Measurements from ENCODE around the gene MCRIP1. TPM values are rescaled to one million over a fixed set of nuclear protein-coding genes. Genes with fewer than 3 reads are reported as not detected.

Gene MCRIP1
- total RNA-seq, 2 experiments from 2014 or later, result 67.4 to 68.3 TPM

DNA sequence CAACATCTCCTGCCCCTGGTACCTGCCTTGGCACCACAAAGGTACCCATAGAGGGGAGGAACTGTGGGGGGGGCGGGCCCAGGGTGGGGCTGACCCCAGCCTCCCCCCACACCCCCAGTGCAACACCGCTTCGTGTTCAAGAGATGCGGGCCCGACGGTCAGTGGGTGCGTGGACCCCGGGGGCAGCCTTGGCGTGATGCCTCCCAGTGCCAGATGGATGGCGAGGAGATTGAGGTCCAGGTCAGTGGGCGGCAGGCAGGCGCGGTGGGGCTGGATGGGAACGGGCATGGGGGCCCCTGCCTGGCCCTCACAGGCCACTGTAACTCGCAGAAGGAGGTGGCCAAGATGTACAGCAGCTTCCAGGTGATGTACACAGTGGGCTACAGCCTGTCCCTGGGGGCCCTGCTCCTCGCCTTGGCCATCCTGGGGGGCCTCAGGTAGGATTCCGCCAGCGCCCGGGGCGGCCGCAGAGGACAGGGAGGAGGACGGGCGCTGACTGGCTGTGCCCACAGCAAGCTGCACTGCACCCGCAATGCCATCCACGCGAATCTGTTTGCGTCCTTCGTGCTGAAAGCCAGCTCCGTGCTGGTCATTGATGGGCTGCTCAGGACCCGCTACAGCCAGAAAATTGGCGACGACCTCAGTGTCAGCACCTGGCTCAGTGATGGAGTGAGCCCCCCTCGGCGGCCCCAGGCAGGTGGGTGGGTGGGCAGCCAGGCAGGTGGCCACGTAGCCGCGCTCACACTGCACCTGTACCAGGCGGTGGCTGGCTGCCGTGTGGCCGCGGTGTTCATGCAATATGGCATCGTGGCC lies 22.0 kb downstream of the MCRIP1 start:
- H3K4me1 Mint-ChIP-seq (ENCODE audit: low read depth), result no peaks in the 10 kb centered on the region
- no peak for DNase-seq
- H3K27me3 Mint-ChIP-seq, result peaks cover 9% of the 10 kb centered on the region
- POLR2A ChIA-PET, result no interaction called here
- H3K4me3 Mint-ChIP-seq, result no peak overlapping the region
- CTCF ChIA-PET, result no interaction called here
- H3K9me3 Mint-ChIP-seq, result no peaks in the 10 kb centered on the region
- intact Hi-C loops (cut with micrococcal nuclease), result no loop called here
- no peaks in the 10 kb centered on the region for H3K36me3 Mint-ChIP-seq
- no peak overlapping the region for H3K27ac Mint-ChIP-seq

DNA sequence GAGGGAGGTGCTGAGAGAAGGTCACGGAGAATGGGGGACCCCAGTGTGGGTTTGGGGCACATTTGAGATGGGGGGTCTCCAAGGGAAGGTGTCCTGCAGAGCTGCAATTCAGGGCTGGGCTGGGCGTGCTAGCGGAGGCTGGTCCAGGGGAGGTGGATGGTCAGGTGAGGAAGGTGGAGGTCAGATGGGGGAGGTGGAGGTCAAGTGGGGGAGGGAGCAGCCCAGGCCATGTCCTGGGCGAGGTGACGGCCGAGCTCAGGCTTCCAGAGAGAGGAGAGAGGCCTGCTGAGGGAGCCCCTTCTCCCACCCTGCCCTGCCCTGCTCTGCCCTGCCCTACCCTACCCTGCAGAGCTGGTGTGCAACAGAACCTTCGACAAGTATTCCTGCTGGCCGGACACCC lies 22.6 kb downstream of the MCRIP1 start:
- Mint-ChIP-seq H3K4me1 (ENCODE audit: low read depth) (no peaks in the 10 kb centered on the region), H3K27me3 (peaks cover 9% of the 10 kb centered on the region), H3K4me3 (no peak overlapping the region), H3K36me3 (no peaks in the 10 kb centered on the region), H3K27ac (no peak overlapping the region), H3K9me3 (no peaks in the 10 kb centered on the region)
- ChIA-PET CTCF (no interaction called here), POLR2A (no interaction called here)
- DNase-seq, result no peak
- intact Hi-C loops (cut with micrococcal nuclease), result no loop called here

DNA sequence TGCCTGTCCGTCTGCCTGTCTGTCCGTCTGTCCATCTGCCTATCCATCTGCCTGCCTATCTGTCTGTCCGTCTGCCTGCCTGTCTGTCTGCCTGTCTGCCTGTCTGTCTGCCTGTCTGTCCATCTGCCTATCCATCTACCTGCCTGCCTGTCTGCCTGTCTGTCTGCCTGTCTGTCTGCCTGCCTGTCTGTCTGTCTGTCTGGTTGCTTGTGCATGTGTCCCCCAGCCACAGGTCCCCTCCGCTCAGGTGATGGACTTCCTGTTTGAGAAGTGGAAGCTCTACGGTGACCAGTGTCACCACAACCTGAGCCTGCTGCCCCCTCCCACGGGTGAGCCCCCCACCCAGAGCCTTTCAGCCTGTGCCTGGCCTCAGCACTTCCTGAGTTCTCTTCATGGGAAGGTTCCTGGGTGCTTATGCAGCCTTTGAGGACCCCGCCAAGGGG lies 23.5 kb downstream of the MCRIP1 start:
- no peaks in the 10 kb centered on the region for H3K36me3 Mint-ChIP-seq
- H3K4me1 Mint-ChIP-seq (ENCODE audit: low read depth), result no peaks in the 10 kb centered on the region
- no peak overlapping the region for H3K27ac Mint-ChIP-seq
- intact Hi-C loops (cut with micrococcal nuclease), result no loop called here
- H3K27me3 Mint-ChIP-seq, result peaks cover 11% of the 10 kb centered on the region
- DNase-seq, result no peak
- H3K4me3 Mint-ChIP-seq, result no peak overlapping the region
- no peaks in the 10 kb centered on the region for H3K9me3 Mint-ChIP-seq
- POLR2A ChIA-PET, result no interaction called here
- CTCF ChIA-PET, result no interaction called here

DNA sequence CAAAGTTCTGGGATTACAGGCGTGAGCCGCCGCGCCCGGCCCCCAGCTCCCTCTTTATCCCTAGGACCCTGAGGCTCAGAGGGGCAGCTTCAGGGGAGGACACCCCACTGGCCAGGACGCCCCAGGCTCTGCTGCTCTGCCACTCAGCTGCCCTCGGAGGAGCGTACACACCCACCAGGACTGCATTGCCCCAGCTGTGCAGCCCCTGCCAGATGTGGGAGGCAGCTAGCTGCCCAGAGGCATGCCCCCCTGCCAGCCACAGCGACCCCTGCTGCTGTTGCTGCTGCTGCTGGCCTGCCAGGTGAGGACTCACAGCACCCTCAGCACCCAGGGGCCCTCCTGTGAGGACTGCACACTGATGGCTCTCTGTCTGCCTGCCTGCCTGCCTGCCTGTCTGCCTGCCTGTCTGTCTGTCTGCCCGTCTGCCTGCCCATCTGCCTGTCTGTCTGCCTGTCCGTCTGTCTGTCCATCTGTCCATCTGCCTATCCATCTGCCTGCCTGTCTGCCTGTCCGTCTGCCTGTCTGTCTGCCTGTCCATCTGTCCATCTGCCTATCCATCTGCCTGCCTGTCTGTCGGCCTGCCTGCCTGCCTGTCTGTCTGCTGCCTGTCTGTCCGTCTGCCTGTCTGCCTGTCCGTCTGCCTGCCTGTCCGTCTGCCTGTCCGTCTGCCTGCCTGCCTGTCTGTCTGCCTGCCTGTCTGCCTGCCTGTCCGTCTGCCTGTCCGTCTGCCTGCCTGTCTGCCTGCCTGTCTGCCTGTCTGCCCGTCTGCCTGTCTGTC lies 24.1 kb downstream of the MCRIP1 start:
- Mint-ChIP-seq H3K27ac (no peak overlapping the region), H3K4me3 (no peak overlapping the region), H3K27me3 (peaks cover 11% of the 10 kb centered on the region), H3K36me3 (no peaks in the 10 kb centered on the region), H3K9me3 (no peaks in the 10 kb centered on the region), H3K4me1 (ENCODE audit: low read depth) (no peaks in the 10 kb centered on the region)
- CTCF ChIA-PET, result interaction anchor here (0.6 kb wide), 1 partner anchor 13 kb away, joined by 3 read pairs; no protein-coding TSS in a partner anchor
- DNase-seq, result no peak
- intact Hi-C loops (cut with micrococcal nuclease), result no loop called here
- POLR2A ChIA-PET, result no interaction called here

DNA sequence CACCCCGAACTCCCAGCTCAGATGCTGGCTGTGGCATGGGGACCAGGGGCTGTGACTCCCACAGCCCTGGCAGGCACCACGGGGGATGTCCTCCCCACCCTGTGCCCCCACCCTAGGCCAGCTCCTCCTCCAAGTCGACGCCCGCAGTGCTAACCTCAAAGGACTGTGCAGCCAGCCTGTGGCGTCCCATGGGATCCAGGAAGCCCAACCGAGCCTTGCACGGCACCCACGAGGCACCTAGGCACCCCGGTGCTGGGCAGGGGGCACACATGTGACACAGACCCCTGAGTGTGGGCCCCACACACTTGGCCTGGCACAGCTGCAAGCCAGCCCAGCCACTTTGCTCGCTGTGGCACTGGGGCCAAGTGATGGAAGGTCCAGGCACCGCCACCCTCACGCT lies 25.3 kb downstream of the MCRIP1 start:
- no peak overlapping the region for H3K27ac Mint-ChIP-seq
- no peak for DNase-seq
- POLR2A ChIA-PET, result no interaction called here
- peaks cover 17% of the 10 kb centered on the region for H3K27me3 Mint-ChIP-seq
- intact Hi-C loops (cut with micrococcal nuclease), result no loop called here
- no peaks in the 10 kb centered on the region for H3K4me1 Mint-ChIP-seq (ENCODE audit: low read depth)
- no peaks in the 10 kb centered on the region for H3K36me3 Mint-ChIP-seq
- H3K4me3 Mint-ChIP-seq, result no peak overlapping the region
- CTCF ChIA-PET, result no interaction called here
- H3K9me3 Mint-ChIP-seq, result no peaks in the 10 kb centered on the region

DNA sequence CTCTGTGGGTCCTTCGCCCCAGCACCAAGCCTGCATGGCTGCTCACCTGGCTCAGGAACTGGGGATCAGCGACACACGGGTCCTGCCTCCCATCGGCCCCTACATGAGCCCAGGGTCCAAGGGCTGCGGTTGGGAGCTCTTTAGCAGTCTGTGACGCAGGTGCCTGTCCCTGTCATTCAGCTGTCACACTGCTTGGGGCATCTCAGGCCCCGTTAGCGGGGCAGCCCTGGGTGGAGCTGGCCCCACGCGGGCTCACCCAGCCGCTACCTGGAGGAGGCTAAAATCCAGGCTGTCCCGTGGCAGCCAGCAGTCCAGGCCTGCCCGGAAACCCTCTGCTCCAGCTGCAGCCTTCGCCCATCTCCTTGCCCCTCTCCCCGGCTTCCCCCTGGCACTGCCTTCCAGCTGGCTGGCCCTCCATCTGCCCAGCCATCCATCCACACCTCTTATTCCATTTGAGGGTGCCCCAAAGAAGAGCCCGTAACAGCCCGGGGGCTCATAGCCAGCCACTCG lies 25.8 kb downstream of the MCRIP1 start:
- Mint-ChIP-seq H3K4me1 (ENCODE audit: low read depth) (no peaks in the 10 kb centered on the region), H3K4me3 (no peak overlapping the region), H3K27me3 (peaks cover 23% of the 10 kb centered on the region), H3K36me3 (no peaks in the 10 kb centered on the region), H3K9me3 (no peaks in the 10 kb centered on the region), H3K27ac (no peak overlapping the region)
- DNase-seq, result no peak
- CTCF ChIA-PET, result no interaction called here
- intact Hi-C loops (cut with micrococcal nuclease), result no loop called here
- POLR2A ChIA-PET, result no interaction called here

DNA sequence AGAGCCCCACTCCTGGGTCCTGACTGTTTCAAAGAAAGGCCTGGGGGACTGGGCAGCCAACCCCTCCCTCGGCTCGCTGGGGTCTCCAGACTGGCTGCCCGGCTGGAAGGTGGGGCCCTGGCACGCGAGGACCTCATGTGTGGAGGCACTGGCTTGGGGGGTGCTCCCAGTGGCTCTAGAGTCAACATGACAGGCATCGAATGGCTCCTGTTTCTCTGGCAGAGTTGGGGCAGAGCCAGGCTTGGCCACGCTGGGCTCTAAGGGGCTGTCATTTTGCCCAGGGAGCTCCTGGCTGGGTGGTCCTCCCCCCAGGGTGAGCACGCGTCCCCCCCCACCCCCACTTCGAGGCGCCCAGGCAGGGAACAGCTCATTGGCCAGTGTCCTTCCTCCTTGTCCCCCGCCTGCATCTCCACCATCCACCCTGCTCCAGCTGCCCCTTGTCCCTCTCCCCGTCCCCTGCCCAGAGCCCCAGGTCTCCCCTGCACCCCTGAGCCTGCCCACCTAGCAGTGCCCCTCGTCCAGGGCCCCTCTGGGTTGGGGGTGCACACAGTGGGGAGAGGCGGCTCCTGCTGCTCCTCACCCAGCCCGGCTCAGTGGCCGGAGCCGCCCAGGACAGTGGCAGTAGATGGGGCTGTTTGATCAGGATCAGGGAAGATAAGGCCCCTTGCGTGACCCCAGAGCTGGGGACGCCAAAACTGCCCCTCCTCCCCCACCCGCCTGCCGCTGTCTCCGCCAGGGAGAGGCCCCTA lies 26.5 kb downstream of the MCRIP1 start:
- Mint-ChIP-seq H3K9me3 (no peaks in the 10 kb centered on the region), H3K36me3 (no peaks in the 10 kb centered on the region), H3K4me3 (no peak overlapping the region), H3K27me3 (peaks cover 30% of the 10 kb centered on the region), H3K4me1 (ENCODE audit: low read depth) (no peaks in the 10 kb centered on the region), H3K27ac (no peak overlapping the region)
- intact Hi-C loops (cut with micrococcal nuclease), result no loop called here
- no peak for DNase-seq
- POLR2A ChIA-PET, result no interaction called here
- CTCF ChIA-PET, result interaction anchor here (0.9 kb wide), 1 partner anchor 73 kb away, joined by 3 read pairs; no protein-coding TSS in a partner anchor

DNA sequence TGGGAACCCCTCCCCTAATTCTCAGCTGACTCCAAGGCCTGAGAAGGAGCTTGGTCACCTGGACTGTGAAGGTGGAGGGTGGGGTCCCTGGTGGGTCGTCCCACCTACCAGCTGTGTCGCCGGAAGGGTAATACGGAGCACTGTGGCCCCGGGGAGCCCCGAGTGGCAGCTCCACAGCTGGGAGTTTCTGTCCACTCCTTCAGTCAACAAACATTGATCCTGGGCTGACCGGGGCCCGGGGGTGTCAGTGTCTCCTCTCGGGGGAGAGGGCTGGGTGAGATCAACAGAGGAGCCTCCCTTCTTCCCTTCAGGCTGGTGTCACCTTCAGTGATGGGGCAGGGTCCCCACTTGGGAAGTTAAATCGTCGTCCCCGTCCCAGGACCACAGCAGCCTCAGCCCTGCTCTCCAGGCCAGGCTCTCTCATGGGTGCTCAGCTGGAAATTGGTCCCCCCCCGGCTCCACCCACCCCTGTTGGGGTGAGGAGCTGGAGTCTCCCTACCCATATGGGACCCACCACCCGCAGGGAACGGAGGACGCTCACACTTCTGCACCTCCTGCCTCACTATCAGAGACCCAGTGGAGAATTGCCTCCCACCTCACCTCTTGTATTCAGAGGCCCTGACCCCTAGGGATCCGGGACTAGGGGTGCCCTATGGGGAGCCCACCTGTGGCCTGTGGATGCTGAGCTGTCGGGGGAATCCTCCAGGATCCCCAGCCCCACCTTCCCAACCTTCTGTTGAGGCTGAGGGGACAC lies 27.2 kb downstream of the MCRIP1 start:
- Mint-ChIP-seq H3K27me3 (peaks cover 32% of the 10 kb centered on the region), H3K9me3 (no peaks in the 10 kb centered on the region), H3K36me3 (no peaks in the 10 kb centered on the region), H3K4me3 (no peak overlapping the region), H3K27ac (no peak overlapping the region), H3K4me1 (ENCODE audit: low read depth) (no peaks in the 10 kb centered on the region)
- no peak for DNase-seq
- intact Hi-C loops (cut with micrococcal nuclease), result no loop called here
- CTCF ChIA-PET, result interaction anchor here (0.9 kb wide), 1 partner anchor 73 kb away, joined by 3 read pairs; no protein-coding TSS in a partner anchor
- POLR2A ChIA-PET, result no interaction called here

DNA sequence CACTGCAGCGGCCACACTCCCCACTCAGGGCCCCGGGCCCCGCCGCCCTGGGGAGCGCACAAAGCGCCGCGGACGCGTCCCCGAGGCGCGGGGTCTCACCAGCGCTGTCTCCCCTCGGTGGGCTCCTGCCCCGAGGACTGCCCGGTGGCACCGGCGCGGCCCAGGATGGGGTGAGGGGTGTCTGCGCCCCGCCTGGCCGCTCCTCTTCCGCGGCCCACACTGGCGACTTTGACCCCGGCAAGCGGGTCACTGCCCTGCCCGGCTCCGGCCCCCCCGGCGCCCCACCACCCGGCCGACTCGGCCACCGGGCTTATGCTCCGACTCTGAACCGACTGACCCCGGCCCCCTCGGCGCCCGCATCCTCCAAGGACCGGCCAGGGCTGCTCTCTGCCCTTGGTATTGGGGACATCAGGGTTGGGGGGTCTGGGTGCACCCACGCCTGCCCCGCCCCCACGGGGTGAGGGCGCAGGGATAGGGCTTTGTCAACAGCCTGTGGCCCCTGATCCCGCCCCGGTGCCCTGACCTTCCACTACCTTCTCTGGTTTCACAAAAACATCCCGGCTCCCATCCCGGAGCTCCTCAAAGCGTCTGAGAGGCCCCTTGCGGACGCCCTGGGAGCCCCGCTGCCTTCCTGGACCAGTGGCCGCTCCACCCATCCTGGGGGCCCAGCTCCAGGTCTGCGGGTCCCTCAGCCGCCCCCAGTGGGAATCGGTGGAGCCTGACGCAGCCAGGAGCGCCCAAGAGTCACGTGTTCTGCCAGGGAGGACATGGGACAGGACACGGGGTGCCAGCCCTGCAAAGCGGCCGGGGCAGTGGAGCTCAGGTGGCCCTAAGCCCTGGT lies 28.3 kb downstream of the MCRIP1 start:
- Mint-ChIP-seq H3K36me3 (no peaks in the 10 kb centered on the region), H3K9me3 (no peaks in the 10 kb centered on the region), H3K4me3 (no peak overlapping the region), H3K27me3 (peaks cover 36% of the 10 kb centered on the region), H3K4me1 (ENCODE audit: low read depth) (no peaks in the 10 kb centered on the region), H3K27ac (no peak overlapping the region)
- DNase-seq, result no peak
- POLR2A ChIA-PET, result no interaction called here
- CTCF ChIA-PET, result no interaction called here
- intact Hi-C loops (cut with micrococcal nuclease), result no loop called here

DNA sequence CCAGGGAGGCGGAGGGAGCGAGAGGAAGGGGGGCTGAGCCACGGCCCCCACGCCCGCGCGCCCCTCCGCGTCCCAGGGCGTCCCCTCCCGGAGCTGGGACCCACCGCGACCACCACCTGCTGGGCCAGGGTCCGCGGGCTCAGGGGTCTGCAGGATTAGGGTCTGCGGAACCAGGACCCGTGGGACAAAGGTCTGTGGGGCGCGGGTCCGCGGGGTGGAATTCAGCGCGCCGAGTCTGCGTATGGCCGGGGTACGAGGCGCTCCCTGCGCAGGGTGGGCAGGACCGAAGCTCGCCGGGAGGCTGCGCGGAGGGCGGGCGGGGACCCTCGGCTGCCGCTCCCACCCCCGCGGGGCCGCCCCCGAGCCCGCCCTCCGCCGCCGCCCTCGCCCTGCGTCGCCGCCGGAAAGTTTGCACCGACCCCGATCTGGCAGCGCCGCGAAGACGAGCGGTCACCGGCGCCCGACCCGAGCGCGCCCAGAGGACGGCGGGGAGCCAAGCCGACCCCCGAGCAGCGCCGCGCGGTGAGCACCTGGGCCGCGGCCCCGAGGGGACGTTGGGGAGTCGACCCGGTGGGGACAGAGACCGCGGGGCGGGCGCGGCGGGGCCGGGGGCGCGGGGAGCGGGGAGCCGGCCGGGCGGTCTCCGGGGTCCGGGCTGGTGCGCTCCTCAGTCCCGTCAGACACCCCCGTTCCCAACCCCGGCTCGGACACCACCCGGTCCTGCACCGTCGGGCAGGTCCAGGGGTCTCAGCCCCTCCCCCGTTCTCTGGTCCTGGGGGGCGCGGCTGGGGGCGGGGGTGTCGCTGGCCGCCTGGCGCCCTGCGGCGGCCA lies 29.1 kb downstream of the MCRIP1 start, which contains the start of gene GCGR:
GCGR (plus strand) TSS at position 423 of the 831 bp plus-strand sequence. CDS start 4,869 bp downstream, outside the sequence.
- no peaks in the 10 kb centered on the region for H3K9me3 Mint-ChIP-seq
- DNase-seq, result no peak
- H3K36me3 Mint-ChIP-seq, result no peaks in the 10 kb centered on the region
- ChIA-PET CTCF (no interaction called here), POLR2A (no interaction called here)
- intact Hi-C loops (cut with micrococcal nuclease), result no loop called here
- peaks cover 33% of the 10 kb centered on the region for H3K27me3 Mint-ChIP-seq
- no peak within 1 kb of the TSS for H3K27ac Mint-ChIP-seq
- H3K4me1 Mint-ChIP-seq (ENCODE audit: low read depth), result no peaks in the 10 kb centered on the region
- H3K4me3 Mint-ChIP-seq, result no peak within 1 kb of the TSS

Data from activated CD4-positive, alpha-beta memory T cell treated with anti-CD3 and anti-CD28 coated beads for 36 hours (primary cell).